Lung (tissue), 16 donors: ENCODE data around the gene RASAL2. TPM values are rescaled to one million over a fixed set of nuclear protein-coding genes. Genes with fewer than 3 reads are reported as not detected.

Source experiments
- ATAC-seq: fragments of 200-7000 bp; cut with Tn5 transposase; one replicate; pipeline ENCODE4 v1.9.1; 2020; ENCODE audit warnings: moderate number of reproducible peaks; ENCODE audit not compliant: insufficient read depth, low FRiP score
- DNase-seq, 3 donors: peaks; one replicate each; pipeline ENCODE4 v3.0.0-alpha.2; 2013 to 2017
- H3K27ac ChIP-seq, 2 donors: one replicate each; pipeline ENCODE4 v1.5.1; 2013; ENCODE audit warnings: mild to moderate bottlenecking in 2 of 2, moderate library complexity in 2 of 2, control low read depth in 1 of 2, inconsistent platforms in 1 of 2, low read depth in 1 of 2, low read length in 1 of 2
- H3K27me3 ChIP-seq, 3 donors: one replicate each; pipeline ENCODE4 v1.5.1; 2013; ENCODE audit warnings: low read length in 2 of 3; ENCODE audit not compliant: control insufficient read depth in 3 of 3, insufficient read depth in 3 of 3
- H3K36me3 ChIP-seq, 4 donors: one replicate each; pipeline ENCODE4 v1.5.1; 2013; ENCODE audit warnings: low read length in 4 of 4, mild to moderate bottlenecking in 1 of 4, moderate library complexity in 1 of 4; ENCODE audit not compliant: control insufficient read depth in 4 of 4, insufficient read depth in 4 of 4
- H3K4me1 ChIP-seq, 5 donors: one replicate each; pipeline ENCODE4 v1.5.1; 2013; ENCODE audit warnings: low read length in 5 of 5, mild to moderate bottlenecking in 2 of 5, moderate library complexity in 1 of 5; ENCODE audit not compliant: control insufficient read depth in 5 of 5, insufficient read depth in 5 of 5
- H3K4me3 ChIP-seq: one replicate; pipeline ENCODE4 v1.5.1; 2013; ENCODE audit warnings: mild to moderate bottlenecking, control low read depth, moderate library complexity
- H3K9ac ChIP-seq, 2 donors: one replicate each; pipeline ENCODE4 v1.5.1; 2013; ENCODE audit warnings: low read length in 2 of 2, control low read depth in 1 of 2; ENCODE audit not compliant: insufficient read depth in 1 of 2
- H3K9me3 ChIP-seq, 4 donors: one replicate each; pipeline ENCODE4 v1.5.1; 2013; ENCODE audit warnings: low read length in 3 of 4, mild to moderate bottlenecking in 1 of 4, moderate library complexity in 1 of 4; ENCODE audit not compliant: control insufficient read depth in 4 of 4, insufficient read depth in 3 of 4
- CTCF ChIP-seq: IDR thresholded peaks from 2 replicates; pipeline ENCODE4 v1.5.1; 2012; ENCODE audit warnings: mild to moderate bottlenecking; ENCODE audit errors: control extremely low read depth, extremely low read depth
- WGBS, 2 donors: extraction: QIAGEN DNeasy Blood & Tissue Kit; methylation state at CpG; one replicate each; pipeline ENCODE4 v1.1.7; 2013; 5-methylcytosine and 5-hydroxymethylcytosine counted together
- long read RNA-seq, 5 donors: transcript quantifications; one replicate each; lab custom pipeline, GENCODE V29; 2026
- polyA plus RNA-seq, 2 donors: library from polyadenylated mRNA; stranded (reverse); fragments of 200-250 nt; gene quantifications; one replicate each; pipeline ENCODE4 v1.2.1, GENCODE V29; 2013
- total RNA-seq, 2 donors: library from RNA; depleted of rRNA in 1 of 2; stranded (reverse); fragments of >200 nt in 1 of 2; gene quantifications; one replicate each; pipeline ENCODE4 v1.2.1, GENCODE V29; 2014 to 2021
- donor health status: control.
- donor health status: control.
- donor health status: Bipolar disorder and iron deficiency.
- donor health status: healthy.
- donor health status: DM: yes; HTN: yes; CAD: no.

The RASAL2 gene
- total RNA-seq (10 to 100 TPM; 26.3 to 34.8 TPM), polyA plus RNA-seq (1 to 10 TPM; 4.9 to 5.2 TPM)
- long read RNA-seq, donor 1, transcript RASAL2-204 (2 exons, 650 nt), result major isoform, 12 of 12 reads
- long read RNA-seq, donor 1, partial matches to known transcripts, result 0 of 12 reads
- long read RNA-seq, donor 1, other reads (novel, unspliced or antisense), result 0 of 12 reads
- long read RNA-seq, donor 2, partial matches to known transcripts, result 0 of 2 reads
- long read RNA-seq, donor 2, other reads (novel, unspliced or antisense), result 0 of 2 reads
- long read RNA-seq, donor 3, transcript RASAL2-204 (2 exons, 650 nt), result major isoform, 6 of 6 reads
- long read RNA-seq, donor 3, partial matches to known transcripts, result 0 of 6 reads
- long read RNA-seq, donor 3, other reads (novel, unspliced or antisense), result 0 of 6 reads
- long read RNA-seq, donor 4, transcript RASAL2-204 (2 exons, 650 nt), result major isoform, 5 of 12 reads
- long read RNA-seq, donor 4, partial matches to known transcripts, result 7 of 12 reads
- long read RNA-seq, donor 4, other reads (novel, unspliced or antisense), result 0 of 12 reads
- long read RNA-seq, donor 5, partial matches to known transcripts, result 12 of 20 reads
- long read RNA-seq, donor 5, other reads (novel, unspliced or antisense), result 5 of 20 reads

GRCh38 chr1:178093951-178094738 lies at the start of gene RASAL2:
Gene RASAL2, plus strand, starts transcription at chr1:178094104. Its CDS starts 389 bp downstream, at chr1:178094493.
- Histone ChIP-seq H3K27me3 (no peaks in the 10 kb centered on the region), H3K9me3 (no peaks in the 10 kb centered on the region), H3K4me3 (peak within 1 kb of the TSS; percentile 90), H3K36me3 (no peaks in the 10 kb centered on the region), H3K4me1 (peaks cover 2 to 43% (median 9%) of the 10 kb centered on the region in 5 donors), H3K27ac (peak within 1 kb of the TSS; percentile 92 to 96), H3K9ac (peak within 1 kb of the TSS; percentile 59 to 89)
- DNase-seq, result peak; percentile 76 to 80 (median 78)
- WGBS, 2 donors, result 0 to 1% methylated on average over 72 to 82 of the region's 82 CpGs
- TF ChIP-seq CTCF, result no peak
- peak; percentile 74 for ATAC-seq

GRCh38 chr1:178046591-178047270 lies 47.2 kb upstream of the RASAL2 start:
- Histone ChIP-seq H3K27ac (no peak overlapping the region), H3K4me1 (peaks cover 0 to 11% (median 5%) of the 10 kb centered on the region in 5 donors), H3K4me3 (no peak overlapping the region), H3K9ac (no peak overlapping the region), H3K36me3 (no peaks in the 10 kb centered on the region), H3K9me3 (no peaks in the 10 kb centered on the region), H3K27me3 (no peaks in the 10 kb centered on the region)
- WGBS, 2 donors, result 66 to 86% methylated on average over 1 of the region's 1 CpG
- DNase-seq (no peak), ATAC-seq (no peak)
- no peak for TF ChIP-seq CTCF

- Histone ChIP-seq H3K36me3 (no peaks in the 10 kb centered on the region), H3K9me3 (no peaks in the 10 kb centered on the region), H3K4me1 (peaks cover 0 to 13% (median 6%) of the 10 kb centered on the region in 5 donors), H3K27me3 (no peaks in the 10 kb centered on the region), H3K27ac (no peak overlapping the region), H3K4me3 (no peak overlapping the region), H3K9ac (no peak overlapping the region)
- DNase-seq, result no peak
- WGBS, 2 donors, result 66 to 85% methylated on average over 2 of the region's 2 CpGs
- no peak for ATAC-seq
- no peak for TF ChIP-seq CTCF
Measured at GRCh38 chr1:178047403-178048093, 46.4 kb upstream of the RASAL2 start.
